ENCODE results near the gene TOX2. TPM values are rescaled to one million over a fixed set of nuclear protein-coding genes. Genes with fewer than 3 reads are reported as not detected.
A peak's percentile ranks its signal among the peaks of the same experiment; 100 is the strongest.

The TOX2 gene
- total and polyA plus RNA-seq, 2 donors from 2014 or later, result 4.7 to 5.9 TPM

GRCh38 chr20:43878776-43879175, 35.9 kb upstream of the TOX2 start:
- Histone ChIP-seq H3K9ac (ENCODE audit: low read length in 3 of 3) (no peak overlapping the region), H3K27me3 (ENCODE audit: control insufficient read depth, insufficient read depth, low read length) (no peaks in the 10 kb centered on the region), H3K36me3 (ENCODE audit: control insufficient read depth in 2 of 3, insufficient read depth in 3 of 3, low read length in 3 of 3) (no peaks in the 10 kb centered on the region), H3K4me3 (ENCODE audit: low read length in 3 of 3) (no peak overlapping the region), H3K4me1 (ENCODE audit: control insufficient read depth in 2 of 3, insufficient read depth in 2 of 3, low read depth in 1 of 3, low read length in 3 of 3) (no peaks in the 10 kb centered on the region), H3K27ac (ENCODE audit: low read depth in 2 of 2, low read length in 2 of 2) (no peak overlapping the region), H3K9me3 (ENCODE audit: control insufficient read depth in 2 of 3, insufficient read depth in 1 of 3, low read length in 3 of 3) (no peaks in the 10 kb centered on the region)
- FAIRE-seq (no peak), DNase-seq (no peak)
- intact Hi-C loops (cut with DNase I), result no loop called here
- no peak for TF ChIP-seq CTCF (IDR thresholded peaks at IDR 0.05; ENCODE audit: borderline replicate concordance, extremely low read depth, insufficient read depth)

GRCh38 chr20:43893930-43894329, 20.7 kb upstream of the TOX2 start:
- no peaks in the 10 kb centered on the region for H3K4me1 ChIP-seq (ENCODE audit: control insufficient read depth in 2 of 3, insufficient read depth in 2 of 3, low read depth in 1 of 3, low read length in 3 of 3)
- FAIRE-seq (no peak), DNase-seq (no peak)
- no peak overlapping the region for H3K27ac ChIP-seq (ENCODE audit: low read depth in 2 of 2, low read length in 2 of 2)
- H3K9me3 ChIP-seq (ENCODE audit: control insufficient read depth in 2 of 3, insufficient read depth in 1 of 3, low read length in 3 of 3), result peaks cover 0 to 6% (median 6%) of the 10 kb centered on the region in 3 donors
- no peak for TF ChIP-seq CTCF (IDR thresholded peaks at IDR 0.05; ENCODE audit: borderline replicate concordance, extremely low read depth, insufficient read depth)
- no peaks in the 10 kb centered on the region for H3K36me3 ChIP-seq (ENCODE audit: control insufficient read depth in 2 of 3, insufficient read depth in 3 of 3, low read length in 3 of 3)
- no peak overlapping the region for H3K9ac ChIP-seq (ENCODE audit: low read length in 3 of 3)
- H3K4me3 ChIP-seq (ENCODE audit: low read length in 3 of 3), result no peak overlapping the region
- intact Hi-C loops (cut with DNase I), result no loop called here
- H3K27me3 ChIP-seq (ENCODE audit: control insufficient read depth, insufficient read depth, low read length), result no peaks in the 10 kb centered on the region

- DNase-seq (peak in 2 of 5 donors; percentile 52 to 63), FAIRE-seq (no peak)
Observed at GRCh38 chr20:43894491-43894890, 20.2 kb upstream of the TOX2 start.

More at GRCh38 chr20:43894491-43894890, 20.2 kb upstream of the TOX2 start:
- H3K9me3 ChIP-seq (ENCODE audit: control insufficient read depth in 2 of 3, insufficient read depth in 1 of 3, low read length in 3 of 3), result peaks cover 0 to 6% (median 6%) of the 10 kb centered on the region in 3 donors
- H3K36me3 ChIP-seq (ENCODE audit: control insufficient read depth in 2 of 3, insufficient read depth in 3 of 3, low read length in 3 of 3), result no peaks in the 10 kb centered on the region
- peaks cover 0 to 2% (median 0%) of the 10 kb centered on the region in 3 donors for H3K4me1 ChIP-seq (ENCODE audit: control insufficient read depth in 2 of 3, insufficient read depth in 2 of 3, low read depth in 1 of 3, low read length in 3 of 3)
- no peak overlapping the region for H3K27ac ChIP-seq (ENCODE audit: low read depth in 2 of 2, low read length in 2 of 2)
- H3K9ac ChIP-seq (ENCODE audit: low read length in 3 of 3), result no peak overlapping the region
- no peak overlapping the region for H3K4me3 ChIP-seq (ENCODE audit: low read length in 3 of 3)
- intact Hi-C loops (cut with DNase I), result no loop called here
- TF ChIP-seq CTCF (IDR thresholded peaks at IDR 0.05; ENCODE audit: borderline replicate concordance, extremely low read depth, insufficient read depth), result no peak
- H3K27me3 ChIP-seq (ENCODE audit: control insufficient read depth, insufficient read depth, low read length), result no peaks in the 10 kb centered on the region
